Stimulated activated CD4-positive, alpha-beta T cell treated with anti-CD3 and anti-CD28 coated beads, Interleukin-15, amount 100 ng/mL, for 48 hours (primary cell): ENCODE results near the gene MAOA.
"Not testable (repeated sequence)": the region's sequence is repeated elsewhere in the genome, so short reads cannot be mapped to it uniquely, and the experiment has no call there.

Experiments used
- DNase-seq, 2 donors: peaks; one replicate each; pipeline ENCODE4 v3.0.0-alpha.2; 2020; ENCODE audit warnings: low read depth in 2 of 2

MAOA gene

GRCh38 chrX:43656005-43656494 lies at the start of gene MAOA:
Gene MAOA, plus strand, starts transcription at chrX:43656299. Its CDS starts 43 bp downstream, at chrX:43656342.
- DNase-seq, result no peak

GRCh38 chrX:43612400-43612799 lies 43.7 kb upstream of the MAOA start:
- DNase-seq, result no peak

GRCh38 chrX:43615660-43616059 lies 40.4 kb upstream of the MAOA start:
- no peak for DNase-seq

- no peak for DNase-seq
Measured at GRCh38 chrX:43618366-43619205, 37.5 kb upstream of the MAOA start.

- DNase-seq, result not testable (repeated sequence)
Measured at GRCh38 chrX:43619861-43620260, 36.2 kb upstream of the MAOA start.

GRCh38 chrX:43627147-43627546 lies 29.0 kb upstream of the MAOA start:
- no peak for DNase-seq

GRCh38 chrX:43627669-43628068 lies 28.4 kb upstream of the MAOA start:
- no peak for DNase-seq

- DNase-seq, result no peak
Measured at GRCh38 chrX:43629229-43629628, 26.9 kb upstream of the MAOA start.

- DNase-seq, result no peak
Measured at GRCh38 chrX:43631841-43632240, 24.3 kb upstream of the MAOA start.

GRCh38 chrX:43633081-43633480 lies 23.0 kb upstream of the MAOA start:
- no peak for DNase-seq

- DNase-seq, result no peak
Measured at GRCh38 chrX:43633757-43634156, 22.3 kb upstream of the MAOA start.

- DNase-seq, result no peak
Measured at GRCh38 chrX:43640482-43640881, 15.6 kb upstream of the MAOA start.

- DNase-seq, result no peak
Measured at GRCh38 chrX:43641691-43642090, 14.4 kb upstream of the MAOA start.

- DNase-seq, result no peak
Measured at GRCh38 chrX:43643201-43643600, 12.9 kb upstream of the MAOA start.

- DNase-seq, result no peak
Measured at GRCh38 chrX:43643662-43644061, 12.4 kb upstream of the MAOA start.

- no peak for DNase-seq
Measured at GRCh38 chrX:43644124-43644701, 11.9 kb upstream of the MAOA start.

- no peak for DNase-seq
Measured at GRCh38 chrX:43646800-43647199, 9.3 kb upstream of the MAOA start.

GRCh38 chrX:43654431-43655150 lies 1.5 kb upstream of the MAOA start:
- peak; percentile 67 to 72 for DNase-seq

- peak in 1 of 2 donors; percentile 8 for DNase-seq
Measured at GRCh38 chrX:43655151-43656004, 721 bp upstream of the MAOA start.

- DNase-seq, result no peak
Measured at GRCh38 chrX:43657671-43658070, 1.6 kb downstream of the MAOA start.

- no peak for DNase-seq
Measured at GRCh38 chrX:43661521-43662240, 5.6 kb downstream of the MAOA start.
